ENCODE results near the gene P3H2.
A peak's percentile ranks its signal among the peaks of the same experiment; 100 is the strongest.

Gene P3H2

DNA sequence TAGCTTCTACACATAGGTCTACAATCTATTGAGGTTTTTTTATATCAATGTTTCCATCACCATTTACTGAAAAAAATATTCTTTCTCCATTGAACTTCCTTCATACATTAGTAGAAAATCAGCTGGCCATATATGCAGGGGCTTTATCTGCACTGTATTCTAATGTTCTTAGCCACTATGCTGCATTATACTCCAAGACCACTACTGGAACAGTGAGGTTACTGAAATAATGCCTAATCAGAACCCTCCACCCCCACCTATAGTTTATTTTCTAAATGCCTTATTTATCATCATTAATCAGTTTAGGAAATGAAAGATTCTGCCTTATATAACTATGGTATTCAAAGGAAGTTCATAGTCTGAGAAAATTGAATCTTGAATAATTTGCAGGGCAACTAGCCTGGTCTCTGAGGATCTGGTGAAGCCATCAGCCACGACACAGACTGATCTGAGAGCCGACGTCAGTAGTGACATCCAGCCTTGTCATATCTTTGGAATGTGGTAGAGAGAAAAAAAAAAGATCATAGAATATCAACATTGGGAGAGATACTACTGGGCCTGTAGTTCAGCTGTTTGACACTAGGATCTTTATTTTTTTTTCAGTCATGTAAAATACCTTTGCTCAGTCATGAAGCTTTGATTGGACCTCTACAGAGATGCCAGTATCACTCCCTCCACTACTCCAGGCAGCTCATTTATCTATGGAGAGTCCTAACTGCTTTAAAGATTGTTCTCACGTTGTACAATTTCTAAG lies 66.6 kb downstream of the P3H2 start:
- DNase-seq (ENCODE audit: low read depth): peak; percentile 74

DNA sequence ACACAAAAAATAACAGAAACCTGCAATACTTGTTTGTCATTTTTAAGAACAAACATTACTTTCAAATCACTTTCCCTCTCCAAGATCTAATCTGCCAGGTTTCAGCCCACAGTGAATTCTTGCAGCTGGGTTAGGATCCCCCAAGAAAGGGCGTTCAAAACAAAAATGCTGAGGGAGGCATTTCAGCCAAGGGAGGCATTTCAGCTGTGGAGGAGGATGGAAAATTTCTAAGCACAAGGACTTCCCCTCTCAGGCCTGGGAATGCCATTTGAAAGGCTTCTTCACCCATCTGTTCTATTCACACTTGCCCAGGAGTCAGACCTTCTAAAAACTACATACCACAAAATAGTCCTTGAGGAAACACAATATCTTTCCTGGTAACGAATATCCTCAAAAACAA lies 69.1 kb downstream of the P3H2 start:
- no peak for DNase-seq (ENCODE audit: low read depth)

DNA sequence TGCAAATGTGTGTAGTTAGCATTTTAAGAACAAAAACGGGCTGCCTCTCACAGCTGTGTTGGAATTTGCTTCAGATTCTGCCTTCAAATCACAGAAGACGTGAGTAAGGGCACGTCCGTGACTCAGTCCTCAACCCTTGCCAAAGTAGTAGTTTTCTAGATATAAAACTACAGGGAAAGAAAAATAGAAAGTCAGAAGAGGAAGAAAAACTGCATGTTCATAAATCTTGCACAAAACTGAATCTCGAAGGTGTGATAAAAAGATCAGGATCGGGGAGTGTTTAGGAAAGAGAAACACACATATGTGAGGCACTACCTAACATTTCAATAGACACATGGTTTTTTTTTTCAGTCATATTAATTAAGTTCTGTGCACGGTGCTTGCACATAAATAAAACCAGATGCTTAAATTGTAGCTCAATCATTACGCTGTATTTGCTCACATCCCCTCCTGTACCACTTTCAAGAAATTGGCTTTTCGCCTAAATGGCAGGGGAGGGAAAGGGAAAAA lies 71.7 kb downstream of the P3H2 start:
- DNase-seq (ENCODE audit: low read depth): peak; percentile 55

DNA sequence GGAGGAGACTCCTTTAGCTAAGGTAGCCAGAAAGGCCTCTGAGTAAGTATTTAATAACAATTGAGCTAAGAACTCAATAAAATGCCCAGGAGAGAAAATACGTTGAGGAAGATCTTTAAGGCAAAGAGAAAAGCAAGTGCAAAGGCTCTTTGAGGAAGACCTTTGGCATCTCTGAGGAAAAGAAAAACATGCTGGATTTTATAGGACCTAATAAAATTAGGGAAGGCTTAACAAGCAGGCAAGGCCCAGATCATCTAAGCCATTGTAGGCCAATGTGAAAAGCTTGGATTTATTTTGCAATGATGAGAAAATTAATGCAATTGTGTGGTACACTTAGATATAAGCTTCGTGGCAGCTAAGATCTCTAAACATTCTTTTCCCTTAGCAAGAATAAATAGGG lies 75.7 kb downstream of the P3H2 start:
- no peak for DNase-seq (ENCODE audit: low read depth)

DNA sequence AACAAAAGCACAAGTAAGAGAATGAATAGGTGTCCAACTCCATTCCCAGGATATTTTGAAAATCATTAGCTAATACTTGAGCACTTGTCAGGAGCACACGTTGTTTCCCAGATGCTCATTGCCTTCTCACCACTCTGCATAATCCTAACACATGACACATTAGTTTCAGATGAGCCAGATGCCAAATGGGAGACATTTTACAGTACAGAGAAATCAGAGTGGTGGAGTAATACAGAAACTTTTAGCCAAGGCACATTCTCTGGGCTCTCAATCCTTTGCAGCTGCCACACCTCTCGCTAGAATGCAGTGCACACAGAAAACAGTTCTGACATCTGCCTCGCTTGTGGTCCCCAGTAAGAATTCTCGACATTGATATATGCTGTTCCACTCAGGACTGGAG lies 76.6 kb downstream of the P3H2 start:
- DNase-seq (ENCODE audit: low read depth): no peak

DNA sequence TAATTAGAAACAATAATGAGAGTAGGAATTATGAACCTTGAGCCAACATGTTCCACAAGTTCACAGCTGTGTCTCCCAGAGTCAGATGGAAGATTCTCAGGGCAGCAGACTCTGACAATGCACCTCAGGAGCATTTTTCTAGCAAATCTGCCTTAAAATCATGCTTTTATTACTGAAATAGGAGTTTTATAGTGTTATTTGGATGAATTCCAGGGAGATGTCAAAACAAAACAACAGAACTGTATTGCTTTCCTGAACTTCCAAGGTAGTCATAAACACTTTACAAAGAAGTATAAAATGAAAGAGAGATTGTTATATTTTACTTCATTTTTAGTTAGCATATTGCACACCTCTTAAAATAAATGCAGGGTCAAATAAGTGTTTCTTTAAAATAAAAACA lies 77.0 kb downstream of the P3H2 start:
- no peak for DNase-seq (ENCODE audit: low read depth)

DNA sequence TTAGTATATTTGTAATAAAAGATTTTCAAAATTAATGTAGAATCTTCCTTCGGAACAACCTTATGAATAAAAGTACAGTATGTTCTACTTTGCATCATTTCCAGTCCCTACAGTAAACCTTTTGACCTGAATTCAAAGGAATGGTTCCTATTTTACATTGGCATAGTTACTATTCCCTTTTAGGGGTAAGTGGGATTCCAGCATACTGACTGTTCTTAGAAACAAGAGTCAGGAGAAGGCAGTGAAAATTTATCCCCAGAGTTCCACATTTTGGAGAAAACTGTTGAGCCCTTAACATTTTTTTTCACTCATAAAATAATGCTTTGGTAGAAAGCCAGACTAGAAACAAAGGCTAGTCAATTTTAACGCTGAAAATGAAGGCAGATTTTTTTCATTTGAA lies 78.1 kb downstream of the P3H2 start:
- no peak for DNase-seq (ENCODE audit: low read depth)

DNA sequence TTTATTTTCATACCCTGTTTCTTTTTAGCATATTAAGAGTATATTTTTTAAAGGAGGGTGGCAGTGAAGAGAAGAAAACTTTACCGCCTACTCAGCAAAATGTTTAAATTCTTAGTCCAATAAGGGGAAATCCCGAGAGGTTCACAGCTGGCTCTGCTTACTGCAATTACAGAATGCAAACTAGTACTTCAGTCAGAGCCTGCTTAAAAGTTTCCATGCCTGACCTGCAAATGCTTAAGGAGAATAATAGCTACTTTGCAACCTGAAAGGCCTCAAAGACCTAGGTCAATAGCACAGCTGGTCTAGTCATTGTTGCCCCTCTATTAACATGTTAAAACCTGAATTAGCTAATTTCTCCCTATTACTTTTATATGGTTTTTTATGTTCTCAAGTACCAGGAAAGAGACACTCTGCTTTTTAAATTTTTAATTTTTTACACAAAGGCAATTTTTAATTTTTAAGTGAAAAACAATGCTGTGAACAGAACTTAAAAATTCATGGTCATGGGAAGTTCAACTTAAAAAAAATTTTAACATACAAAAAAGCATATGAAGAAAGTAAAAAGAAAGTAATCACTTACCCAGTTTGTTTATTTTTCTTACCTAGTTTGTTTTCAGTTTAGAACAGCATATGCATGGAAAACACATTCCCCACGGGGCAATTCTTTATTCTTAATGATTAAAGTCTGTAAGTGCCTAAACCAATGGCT lies 79.2 kb downstream of the P3H2 start:
- peak; percentile 58 for DNase-seq (ENCODE audit: low read depth)

DNA sequence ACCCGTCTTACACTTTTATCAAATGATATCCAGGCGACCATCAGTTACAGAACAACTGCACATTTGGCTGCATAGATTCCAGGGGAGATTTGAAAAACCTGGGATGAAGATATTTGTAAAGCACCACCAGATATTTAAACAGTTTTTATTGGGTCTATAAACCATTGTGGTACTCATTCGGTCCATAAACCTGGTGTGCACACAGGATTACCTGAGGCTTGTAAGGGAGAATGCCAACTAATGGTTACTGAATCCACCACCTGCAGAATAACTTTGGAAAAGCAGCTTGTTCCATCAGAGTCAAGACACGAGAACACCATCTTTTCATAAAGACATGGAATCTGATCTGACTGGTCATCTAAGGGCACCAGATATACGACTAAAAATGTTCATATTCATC lies 80.6 kb downstream of the P3H2 start:
- DNase-seq (ENCODE audit: low read depth): no peak

DNA sequence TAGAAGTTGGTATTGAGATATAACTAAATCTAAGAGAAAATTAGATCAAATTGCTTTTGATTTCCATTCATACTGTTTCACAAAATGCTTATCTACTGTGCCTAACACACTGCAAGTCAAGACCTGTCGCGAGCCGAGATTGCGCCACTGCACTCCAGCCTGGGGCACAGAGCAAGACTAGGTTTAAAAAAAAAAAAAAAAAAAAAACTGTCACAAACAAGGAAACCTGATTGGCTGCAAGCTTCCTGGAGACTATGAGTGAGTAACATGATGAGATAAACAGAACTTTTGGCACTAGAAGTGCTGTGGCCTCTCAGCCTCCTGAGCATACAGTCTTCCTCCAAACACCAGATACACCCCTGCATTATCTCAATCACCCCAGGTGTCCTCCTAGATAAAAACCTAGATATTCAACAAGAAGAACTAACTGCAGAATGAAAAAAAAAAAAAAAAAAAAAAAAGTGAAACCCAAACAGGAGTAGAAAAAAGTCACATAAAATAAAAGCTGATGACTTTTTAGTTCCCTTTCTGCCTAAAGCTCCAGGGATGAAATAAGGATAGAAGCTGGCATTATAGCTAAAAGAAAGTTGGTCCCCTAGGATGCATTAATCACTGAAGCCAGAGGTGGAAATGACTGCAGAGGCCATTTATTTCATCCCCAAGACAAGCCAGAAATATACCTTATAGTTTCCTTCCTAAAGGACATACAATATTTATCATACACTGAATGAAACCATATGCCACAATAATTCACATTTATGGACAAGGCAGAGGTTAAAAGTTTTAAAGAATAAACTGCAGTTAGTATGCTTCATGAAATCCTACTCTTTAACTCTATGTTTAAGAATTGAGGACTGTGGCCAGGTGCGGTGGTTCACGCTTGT lies 82.4 kb downstream of the P3H2 start:
- peak; percentile 68 for DNase-seq (ENCODE audit: low read depth)

DNA sequence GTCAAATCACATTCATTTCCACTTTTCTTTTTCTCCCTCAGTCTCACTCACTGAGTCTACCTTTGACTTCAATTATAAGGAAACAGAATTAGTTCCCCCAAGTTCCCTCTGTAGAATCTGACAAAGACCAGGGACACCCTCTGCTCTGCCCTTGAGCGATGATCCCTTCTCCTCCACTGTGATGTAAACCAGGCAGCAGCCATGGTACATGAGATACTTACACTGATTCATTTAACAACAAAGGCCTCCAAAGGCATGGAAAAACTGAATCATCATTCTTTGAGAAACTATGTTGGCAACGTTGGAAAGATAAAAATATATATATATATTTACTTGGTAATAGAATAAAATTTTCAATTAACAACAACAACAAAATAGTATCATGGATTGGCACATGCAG lies 84.1 kb downstream of the P3H2 start:
- peak; percentile 80 for DNase-seq (ENCODE audit: low read depth)

DNA sequence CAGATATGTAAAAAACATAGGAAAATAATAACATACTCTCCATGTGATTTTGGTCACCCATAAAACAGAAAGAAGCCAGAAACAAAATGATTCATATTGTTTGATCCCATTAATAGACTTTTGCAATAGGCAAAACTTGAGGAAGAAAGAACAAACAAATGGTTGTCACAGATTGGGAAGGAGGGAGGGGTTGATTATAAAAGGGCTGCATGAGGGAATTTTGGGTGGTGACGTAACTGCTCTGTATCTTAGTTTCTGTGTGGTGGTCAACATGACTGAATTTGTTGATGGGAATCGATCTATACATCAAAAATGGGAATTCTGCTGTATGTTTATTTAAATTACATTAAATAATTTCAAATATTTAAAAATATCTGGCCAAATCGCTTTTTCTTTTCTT lies 86.3 kb downstream of the P3H2 start:
- no peak for DNase-seq (ENCODE audit: low read depth)

DNA sequence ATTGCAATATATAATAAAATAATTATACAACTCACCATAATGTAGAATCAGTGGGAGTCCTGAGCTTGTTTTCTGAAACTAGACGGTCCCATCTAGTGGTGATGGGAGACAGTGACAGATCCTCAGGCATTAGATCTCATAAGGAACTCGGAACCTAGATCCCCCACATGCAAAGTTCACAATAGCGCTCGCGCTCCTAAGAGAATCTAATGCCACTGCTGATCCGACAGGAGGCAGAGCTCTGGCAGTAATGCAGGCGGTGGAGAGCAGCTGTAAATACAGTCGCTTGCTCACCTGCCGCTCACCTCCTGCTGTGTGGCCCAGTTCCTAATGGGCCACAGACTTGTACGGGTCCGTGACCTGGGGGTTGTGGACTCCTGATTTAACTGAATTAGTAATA lies 87.8 kb downstream of the P3H2 start:
- DNase-seq (ENCODE audit: low read depth): no peak

DNA sequence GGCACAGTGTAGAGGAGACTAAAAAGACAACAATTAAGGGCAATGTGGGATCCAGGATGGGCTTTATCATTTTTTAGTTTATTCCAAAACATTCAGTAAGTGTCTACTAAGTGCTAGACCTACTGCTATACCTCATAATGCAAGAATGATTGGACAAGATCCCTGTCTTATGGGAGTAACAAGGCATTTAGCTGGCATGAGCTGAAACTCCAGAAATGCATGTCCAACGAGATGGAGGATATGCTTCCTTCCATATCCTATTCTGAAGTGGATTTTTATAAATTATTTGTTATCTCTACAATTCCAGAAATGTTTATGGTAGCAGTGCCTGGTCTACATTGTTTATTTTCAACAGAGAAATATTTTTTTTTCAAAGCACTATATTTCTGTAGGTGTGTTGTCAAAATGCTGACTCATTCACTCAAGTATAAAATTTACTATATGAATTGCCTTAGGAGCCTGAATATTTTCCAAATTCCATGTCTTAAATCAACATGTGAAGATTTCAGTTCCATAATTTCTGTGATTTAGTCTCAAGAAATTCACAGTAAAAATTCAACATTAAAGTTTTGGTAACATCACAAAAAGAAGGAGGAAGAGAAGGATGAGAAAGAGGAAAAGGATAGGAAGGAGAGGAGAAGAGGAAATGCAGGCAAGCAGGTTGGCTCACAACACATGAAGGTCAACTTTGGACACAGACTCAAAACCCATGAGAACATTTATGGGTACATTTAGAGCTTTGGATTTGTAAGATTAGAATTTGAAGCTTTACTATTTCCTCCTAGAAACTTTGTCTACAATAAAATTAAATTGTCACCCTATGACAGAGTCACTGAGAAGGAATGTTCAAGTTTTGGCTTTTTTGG lies 88.6 kb downstream of the P3H2 start:
- DNase-seq (ENCODE audit: low read depth): no peak

DNA sequence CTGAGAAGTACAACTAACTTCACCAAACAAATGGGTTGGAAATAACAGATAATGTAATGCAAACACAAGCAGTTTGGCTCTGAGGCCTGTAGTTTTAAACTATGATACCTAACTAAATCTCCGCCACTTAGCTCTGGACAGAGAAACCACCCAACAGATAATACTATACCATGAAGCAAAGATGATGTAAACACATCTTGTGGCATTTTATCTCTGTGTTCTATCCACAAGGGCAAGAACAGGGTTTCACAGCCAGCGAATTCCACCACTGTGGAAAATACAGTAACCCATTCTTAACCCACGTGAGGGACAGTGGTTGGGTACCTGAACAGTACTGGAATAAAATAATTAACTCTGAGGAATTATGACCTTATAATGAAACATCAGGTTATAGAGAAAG lies 93.6 kb downstream of the P3H2 start:
- no peak for DNase-seq (ENCODE audit: low read depth)

DNA sequence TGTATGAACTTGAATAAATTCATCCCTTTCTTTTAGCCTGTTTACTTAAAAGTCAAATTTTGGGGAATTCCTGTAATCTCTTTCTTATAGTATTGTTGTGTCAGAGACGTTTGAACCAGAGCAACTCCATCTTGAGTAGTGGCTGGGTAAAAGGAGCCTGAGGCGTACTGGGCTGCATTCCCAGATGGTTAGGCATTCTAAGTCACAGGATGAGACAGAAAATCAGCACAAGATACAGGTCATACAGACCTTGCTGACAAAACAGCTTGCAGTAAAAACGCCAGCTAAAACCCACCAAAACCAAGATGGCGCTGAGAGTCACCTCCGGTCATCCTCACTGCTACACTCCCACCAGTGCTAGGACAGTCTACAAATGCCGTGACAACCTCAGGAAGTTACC lies 94.5 kb downstream of the P3H2 start:
- no peak for DNase-seq (ENCODE audit: low read depth)

DNA sequence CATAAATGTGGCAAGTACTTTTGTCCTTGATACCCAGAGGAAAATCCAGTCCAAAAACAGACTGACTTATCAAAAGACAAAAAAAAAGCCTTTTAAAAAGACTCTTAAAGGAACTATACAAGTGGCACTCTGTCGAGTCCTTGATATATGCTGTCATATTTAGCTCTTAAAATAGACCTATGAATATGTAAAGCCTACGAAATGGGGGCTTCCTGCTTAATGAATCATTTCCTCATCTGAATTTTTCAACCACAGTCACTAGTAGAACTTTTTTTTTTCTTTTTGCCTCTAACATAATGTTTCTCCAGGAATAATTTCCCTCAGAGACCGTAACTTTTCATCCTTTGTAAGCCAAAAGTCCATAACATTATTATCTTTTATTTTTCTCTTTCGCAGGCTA lies 95.8 kb downstream of the P3H2 start:
- DNase-seq (ENCODE audit: low read depth): no peak

DNA sequence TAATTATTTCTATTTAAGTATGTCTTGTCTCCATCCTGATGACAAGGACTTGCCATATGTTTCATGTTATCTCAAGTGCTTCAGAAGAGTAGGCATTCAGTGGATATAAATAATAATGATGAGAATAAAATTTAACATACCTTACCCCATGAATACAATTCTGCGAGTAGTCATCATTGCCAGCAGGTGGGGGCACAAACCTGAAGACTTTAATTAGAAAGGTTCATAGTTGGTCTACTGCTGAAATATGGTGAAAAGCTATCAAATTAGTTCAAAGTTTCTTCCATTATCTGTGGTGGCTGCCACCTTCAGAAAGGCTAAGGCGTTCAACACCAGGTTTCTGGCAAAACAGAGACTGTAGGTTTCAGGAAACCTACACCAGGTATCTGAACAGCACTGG lies 100.9 kb downstream of the P3H2 start:
- no peak for DNase-seq (ENCODE audit: low read depth)

DNA sequence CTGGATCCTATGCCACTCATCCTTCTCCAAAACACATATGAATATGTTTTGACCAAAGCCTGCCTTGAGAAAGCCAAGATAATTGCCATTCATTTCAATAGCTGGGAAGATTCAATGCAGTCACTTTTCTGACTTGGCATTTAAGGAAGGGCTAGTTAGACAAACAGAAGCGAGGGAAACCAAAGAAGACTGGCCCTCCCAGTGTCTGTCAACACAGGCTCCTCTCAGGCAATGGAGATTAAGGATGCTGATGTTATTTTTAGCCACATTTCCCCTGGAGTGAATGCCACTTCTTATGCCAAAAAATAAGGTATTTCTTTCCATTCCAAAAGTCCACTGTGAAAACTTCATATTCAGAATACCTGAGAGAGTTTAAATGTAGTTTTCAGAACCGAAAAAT lies 101.7 kb downstream of the P3H2 start:
- no peak for DNase-seq (ENCODE audit: low read depth)

DNA sequence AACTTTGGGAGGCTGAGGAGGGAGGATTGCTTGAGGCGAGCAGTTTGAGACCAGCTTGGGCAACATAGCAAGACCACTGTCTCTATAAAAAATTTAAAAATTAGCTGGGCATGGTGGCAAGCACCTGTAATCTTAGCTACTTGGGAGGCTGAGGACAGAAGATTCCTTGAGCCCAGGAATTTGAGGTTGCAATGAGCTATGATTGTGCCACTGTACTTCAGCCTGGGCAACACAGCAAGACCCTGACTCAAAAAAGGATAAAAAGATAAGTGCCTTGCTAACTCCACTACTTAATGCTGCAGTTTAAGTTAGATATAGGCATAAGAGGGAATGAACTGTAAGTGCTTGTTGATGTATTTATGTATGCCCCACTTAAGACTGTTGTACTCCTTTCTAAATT lies 102.2 kb downstream of the P3H2 start:
- no peak for DNase-seq (ENCODE audit: low read depth)

DNA sequence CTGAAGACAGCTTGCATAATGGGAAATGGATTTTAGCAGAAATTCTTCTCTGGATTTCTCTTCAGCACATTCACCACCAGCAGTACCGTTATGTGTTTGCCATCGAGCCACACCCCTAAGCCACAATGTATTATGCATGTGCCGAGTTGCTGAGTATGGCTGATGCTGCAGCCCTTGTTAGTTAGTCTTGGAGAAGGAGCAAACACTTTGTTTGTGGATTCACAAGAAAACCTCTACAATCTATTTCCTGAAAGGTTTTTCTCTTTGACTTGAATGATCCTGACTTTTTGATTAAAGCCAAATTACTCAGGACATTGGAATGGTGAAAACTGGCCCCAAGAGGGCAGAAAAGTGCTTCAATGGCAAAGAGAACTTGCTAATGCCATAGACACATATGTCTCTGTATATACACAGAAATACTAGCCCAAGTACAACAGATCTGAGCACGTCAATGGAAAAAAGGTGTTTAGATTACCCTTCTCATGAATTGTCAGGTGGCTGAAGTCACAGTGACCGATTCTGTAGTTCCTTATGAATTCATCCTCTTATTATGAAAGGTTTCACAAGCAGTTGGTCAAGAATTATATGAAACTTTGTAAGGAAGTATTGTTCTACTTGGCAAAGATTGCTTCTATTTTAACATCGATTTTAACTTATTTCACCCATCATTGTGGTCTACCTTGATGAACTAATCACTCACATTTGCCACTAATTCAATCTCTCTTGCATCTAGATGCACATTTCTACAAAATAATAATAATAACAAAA lies 103.0 kb downstream of the P3H2 start:
- DNase-seq (ENCODE audit: low read depth): peak; percentile 76

Data from fibroblast of gingiva (primary cell).